Upper lobe of left lung (tissue), 6 donors: ENCODE data around the gene MED13L. TPM values are rescaled to one million over a fixed set of nuclear protein-coding genes. Genes with fewer than 3 reads are reported as not detected.

Source experiments
- ATAC-seq, 2 donors: fragments of 200-7000 bp; cut with Tn5 transposase; one replicate each; pipeline ENCODE4 v1.9.1; 2022; ENCODE audit warnings: mild to moderate bottlenecking in 2 of 2, moderate library complexity in 2 of 2; ENCODE audit not compliant: low FRiP score in 2 of 2
- DNase-seq, 2 donors: peaks; one replicate each; pipeline ENCODE4 v3.0.0-alpha.2; 2019 to 2020
- H3K27ac ChIP-seq, 4 donors: fragments of 200-600 bp; sonication (generic); one replicate each; pipeline ENCODE4 v1.5.1; 2016 to 2019
- H3K27me3 ChIP-seq, 4 donors: fragments of 200-600 bp; sonication (generic); one replicate each; pipeline ENCODE4 v1.5.1; 2017 to 2019
- H3K36me3 ChIP-seq, 4 donors: fragments of 200-600 bp; sonication (generic); one replicate each; pipeline ENCODE4 v1.5.1; 2016 to 2019
- H3K4me1 ChIP-seq, 4 donors: fragments of 200-600 bp; sonication (generic); one replicate each; pipeline ENCODE4 v1.5.1; 2018 to 2019
- H3K4me3 ChIP-seq, 4 donors: fragments of 200-600 bp; sonication (generic); one replicate each; pipeline ENCODE4 v1.5.1; 2017 to 2019; ENCODE audit warnings: mild to moderate bottlenecking in 2 of 4, moderate library complexity in 1 of 4
- H3K9me3 ChIP-seq, 4 donors: fragments of 200-600 bp; sonication (generic); one replicate each; pipeline ENCODE4 v1.5.1; 2018 to 2019
- CTCF ChIP-seq, 6 experiments: fragments of 450-650 bp in 4 of 6; fragments of 200-600 bp in 2 of 6; sonication (generic) in 2 of 6; IDR thresholded peaks; one replicate each; pipeline ENCODE4 v1.5.1; 2016 to 2019; ENCODE audit warnings: antibody characterized with exemption in 6 of 6
- EP300 ChIP-seq, 4 donors: sonication (generic); formaldehyde crosslinking; IDR thresholded peaks; one replicate each; pipeline ENCODE4 v1.5.1; 2017; ENCODE audit warnings: antibody characterized with exemption in 4 of 4, control low read depth in 2 of 4
- POLR2A ChIP-seq, 4 donors: fragments of 450-650 bp; IDR thresholded peaks; one replicate each; pipeline ENCODE4 v1.5.1; 2016 to 2017; ENCODE audit warnings: antibody characterized with exemption in 4 of 4, mild to moderate bottlenecking in 2 of 4
- POLR2AphosphoS5 ChIP-seq, 2 donors: sonication (generic); formaldehyde crosslinking; IDR thresholded peaks; one replicate each; pipeline ENCODE4 v1.5.1; 2017; ENCODE audit warnings: antibody characterized with exemption in 2 of 2
- WGBS, 2 donors: methylation state at CpG; one replicate each; pipeline ENCODE4 v1.1.5; 2017 to 2018; 5-methylcytosine and 5-hydroxymethylcytosine counted together
- total RNA-seq, 6 donors: library from RNA; depleted of rRNA in 4 of 6; stranded (reverse); fragments of >200 nt in 4 of 6; gene quantifications; one replicate each; pipeline versions ENCODE4 v1.1.0 to v1.2.1, GENCODE V29; 2016 to 2021
- donor health status: DM: no; HTN: no; CAD: no; lungs with moderate emphysema.
- donor health status: DM: no; HTN: yes; CAD: no; lungs with severe emphysema.

Gene MED13L
- total RNA-seq, 6 donors from 2014 or later: 96.6 to 178 (median 124) TPM

- TF ChIP-seq POLR2AphosphoS5 (IDR thresholded peaks at IDR 0.05): no peak
- ATAC-seq (no peak), DNase-seq (no peak)
- Histone ChIP-seq H3K27me3 (no peaks in the 10 kb centered on the region), H3K36me3 (no peaks in the 10 kb centered on the region), H3K27ac (no peak overlapping the region), H3K4me1 (peaks cover 10 to 34% (median 21%) of the 10 kb centered on the region in 4 donors), H3K4me3 (no peak overlapping the region), H3K9me3 (no peaks in the 10 kb centered on the region)
- WGBS, 2 donors: 84 to 97% methylated on average over 6 of the region's 6 CpGs
These were observed 44.4 kb upstream of the MED13L start for GRCh38 chr12:116321913-116322312.

DNA sequence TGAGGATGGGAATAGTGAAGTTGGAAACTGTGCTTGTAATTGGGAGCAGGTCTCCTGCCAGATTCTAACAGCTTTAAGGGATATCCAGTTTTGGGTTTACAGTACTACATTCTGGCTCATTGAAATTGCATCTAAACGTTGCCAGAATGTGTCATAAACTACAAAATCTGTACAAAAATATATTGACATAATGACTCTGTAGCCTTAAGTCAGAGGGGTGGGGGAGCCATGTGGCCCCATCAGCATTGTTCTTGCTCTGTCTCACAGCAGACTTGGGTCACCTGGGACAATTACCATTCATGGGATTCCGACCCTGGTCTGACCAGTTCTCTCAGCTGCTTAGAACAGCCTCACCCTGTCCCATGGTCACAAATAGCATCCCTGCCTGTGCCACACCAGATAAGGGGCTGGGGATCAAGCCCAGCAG lies 43.3 kb upstream of the MED13L start:
- H3K27ac ChIP-seq: peak overlapping the region in 3 of 4 donors; percentile 66 to 73 (median 70)
- ATAC-seq: peak in 1 of 2 donors; percentile 41
- H3K27me3 ChIP-seq: no peaks in the 10 kb centered on the region
- H3K4me1 ChIP-seq: peaks cover 10 to 34% (median 21%) of the 10 kb centered on the region in 4 donors
- 53 to 65% methylated on average over 1 to 2 of the region's 2 CpGs for WGBS, 2 donors
- no peak for DNase-seq
- no peaks in the 10 kb centered on the region for H3K36me3 ChIP-seq
- no peak overlapping the region for H3K4me3 ChIP-seq
- H3K9me3 ChIP-seq: no peaks in the 10 kb centered on the region
- TF ChIP-seq POLR2A (IDR thresholded peaks at IDR 0.05) (no peak), POLR2AphosphoS5 (IDR thresholded peaks at IDR 0.05) (no peak), CTCF (IDR thresholded peaks at IDR 0.05) (no peak), EP300 (IDR thresholded peaks at IDR 0.05) (no peak)

GRCh38 chr12:116319898-116320621 lies 42.6 kb upstream of the MED13L start:
- H3K9me3 ChIP-seq: no peaks in the 10 kb centered on the region
- ATAC-seq (peak; percentile 30 to 95), DNase-seq (no peak)
- no peak for TF ChIP-seq EP300 (IDR thresholded peaks at IDR 0.05)
- TF ChIP-seq CTCF (IDR thresholded peaks at IDR 0.05): no peak
- no peaks in the 10 kb centered on the region for H3K27me3 ChIP-seq
- 21 to 30% methylated on average over 16 of the region's 16 CpGs for WGBS, 2 donors
- no peaks in the 10 kb centered on the region for H3K36me3 ChIP-seq
- no peak overlapping the region for H3K4me3 ChIP-seq
- H3K27ac ChIP-seq: peak overlapping the region; percentile 62 to 73 (median 68)
- H3K4me1 ChIP-seq: peaks cover 10 to 30% (median 21%) of the 10 kb centered on the region in 4 donors

GRCh38 chr12:116319233-116319897 lies 41.9 kb upstream of the MED13L start:
- Histone ChIP-seq H3K36me3 (no peaks in the 10 kb centered on the region), H3K27me3 (no peaks in the 10 kb centered on the region), H3K4me1 (peaks cover 10 to 24% (median 21%) of the 10 kb centered on the region in 4 donors), H3K4me3 (no peak overlapping the region), H3K9me3 (no peaks in the 10 kb centered on the region), H3K27ac (peak overlapping the region; percentile 18 to 73 (median 68))
- ATAC-seq (no peak), DNase-seq (no peak)
- TF ChIP-seq POLR2AphosphoS5 (IDR thresholded peaks at IDR 0.05) (no peak), POLR2A (IDR thresholded peaks at IDR 0.05) (no peak), EP300 (IDR thresholded peaks at IDR 0.05) (no peak), CTCF (IDR thresholded peaks at IDR 0.05) (no peak)
- 58 to 63% methylated on average over 14 of the region's 14 CpGs for WGBS, 2 donors

DNA sequence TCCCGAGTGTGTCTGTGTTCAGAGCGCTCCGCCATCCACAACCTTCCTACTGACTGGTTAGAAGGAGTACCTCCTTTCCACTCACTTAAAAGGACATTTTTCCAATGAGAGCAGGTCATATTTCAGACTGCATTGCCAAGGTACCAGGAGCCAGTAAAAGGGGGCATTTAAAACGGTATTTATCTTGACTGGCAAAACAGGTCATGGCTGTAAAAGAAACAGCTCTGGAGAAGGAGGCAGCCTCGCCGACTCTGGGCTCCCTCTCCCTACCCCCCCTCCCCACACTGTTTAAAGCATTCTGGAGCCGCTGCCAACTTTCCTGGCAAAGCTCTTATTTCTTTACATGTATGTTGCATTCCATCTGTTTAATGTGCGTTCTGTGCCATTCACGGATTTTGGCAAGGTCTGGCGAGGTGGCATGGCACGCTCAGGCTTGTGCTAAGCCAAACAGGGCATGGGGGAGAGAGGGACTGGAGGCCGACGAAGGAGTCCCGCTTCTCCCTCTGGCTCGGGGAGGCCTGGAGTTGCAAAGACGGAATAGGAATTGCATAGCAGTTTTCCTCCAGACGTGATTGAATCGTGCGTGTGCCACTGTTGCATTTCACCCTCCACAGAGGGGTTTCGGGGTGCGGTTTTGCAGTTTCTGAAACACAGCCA lies 41.2 kb upstream of the MED13L start:
- DNase-seq (no peak), ATAC-seq (peak in 1 of 2 donors; percentile 27)
- Histone ChIP-seq H3K36me3 (no peaks in the 10 kb centered on the region), H3K9me3 (no peaks in the 10 kb centered on the region), H3K4me1 (peaks cover 10 to 24% (median 21%) of the 10 kb centered on the region in 4 donors), H3K27ac (peak overlapping the region; percentile 1 to 37 (median 13)), H3K4me3 (peak overlapping the region in 3 of 4 donors; percentile 9 to 34 (median 18)), H3K27me3 (no peaks in the 10 kb centered on the region)
- 68 to 69% methylated on average over 21 of the region's 21 CpGs for WGBS, 2 donors
- TF ChIP-seq CTCF (IDR thresholded peaks at IDR 0.05) (no peak), EP300 (IDR thresholded peaks at IDR 0.05) (no peak), POLR2AphosphoS5 (IDR thresholded peaks at IDR 0.05) (no peak), POLR2A (IDR thresholded peaks at IDR 0.05) (no peak)
